HG03196 (cell line): ENCODE measurements around the gene IL3.

ENCODE experiments used
- ATAC-seq: cut with Tn5 transposase; IDR thresholded peaks from one replicate; pipeline ENCODE4 v1.9.1; 2021; ENCODE audit not compliant: unreplicated experiment

The IL3 gene

GRCh38 chr5:132025403-132025971, 35.0 kb upstream of the IL3 start:
- no peak for ATAC-seq

- no peak for ATAC-seq
Observed at GRCh38 chr5:132026516-132027008, 33.9 kb upstream of the IL3 start.

GRCh38 chr5:132027027-132027426, 33.4 kb upstream of the IL3 start:
- ATAC-seq, result no peak

- no peak for ATAC-seq
Observed at GRCh38 chr5:132029609-132030330, 30.7 kb upstream of the IL3 start.

- ATAC-seq, result no peak
Observed at GRCh38 chr5:132030610-132031009, 29.8 kb upstream of the IL3 start.

- ATAC-seq, result no peak
Observed at GRCh38 chr5:132032196-132032595, 28.3 kb upstream of the IL3 start.

GRCh38 chr5:132033122-132033521, 27.3 kb upstream of the IL3 start:
- no peak for ATAC-seq

GRCh38 chr5:132037353-132037752, 23.1 kb upstream of the IL3 start:
- no peak for ATAC-seq

GRCh38 chr5:132044207-132044606, 16.2 kb upstream of the IL3 start:
- no peak for ATAC-seq

- no peak for ATAC-seq
Observed at GRCh38 chr5:132046880-132047299, 13.6 kb upstream of the IL3 start.

GRCh38 chr5:132049093-132049492, 11.4 kb upstream of the IL3 start:
- ATAC-seq, result no peak

- ATAC-seq, result no peak
Observed at GRCh38 chr5:132049559-132049958, 10.9 kb upstream of the IL3 start.

GRCh38 chr5:132050136-132050535, 10.3 kb upstream of the IL3 start:
- no peak for ATAC-seq

GRCh38 chr5:132050661-132051552, 9.5 kb upstream of the IL3 start:
- no peak for ATAC-seq

- no peak for ATAC-seq
Observed at GRCh38 chr5:132052520-132052919, 7.9 kb upstream of the IL3 start.

- no peak for ATAC-seq
Observed at GRCh38 chr5:132053483-132053882, 7.0 kb upstream of the IL3 start.

- no peak for ATAC-seq
Observed at GRCh38 chr5:132054031-132054696, 6.3 kb upstream of the IL3 start.

GRCh38 chr5:132054697-132055440, 5.6 kb upstream of the IL3 start:
- ATAC-seq, result no peak

- no peak for ATAC-seq
Observed at GRCh38 chr5:132055441-132055807, 5.0 kb upstream of the IL3 start.

- no peak for ATAC-seq
Observed at GRCh38 chr5:132055808-132056609, 4.4 kb upstream of the IL3 start.
